HCT116 (cell line): ENCODE data around the gene ARHGAP42. TPM values are rescaled to one million over a fixed set of nuclear protein-coding genes. Genes with fewer than 3 reads are reported as not detected.

ENCODE experiments used
- ATAC-seq: fragments of 200-7000 bp; cut with Tn5 transposase; 2 replicates; pipeline ENCODE4 v1.9.1; 2020; ENCODE audit warnings: mild to moderate bottlenecking, moderate library complexity
- BruUV-seq: library from RNA; stranded (reverse); fragments of 400-500 nt; replicated peaks from 2 replicates; lab custom pipeline; 2021; lab: Mats Ljungman, UMichigan
- CTCF ChIA-PET: fragments of 300-600 bp; sonication (Branson Sonifier 250); formaldehyde crosslinking; loops from one replicate; lab custom pipeline; 2021; ENCODE audit warnings: antibody characterized with exemption; lab: Charles Lee
- POLR2A ChIA-PET: fragments of 300-600, 350-600 bp; sonication (Branson Sonifier 250); formaldehyde crosslinking; loops from one replicate; lab custom pipeline; 2021; ENCODE audit warnings: antibody characterized with exemption; lab: Charles Lee
- RAD21 ChIA-PET, 2 experiments: fragments of 300-600 bp; sonication (Branson Sonifier 250); formaldehyde crosslinking; loops; one replicate each; lab custom pipeline; 2023; ENCODE audit warnings: low total read pairs in 2 of 2; ENCODE audit not compliant: uncharacterized antibody in 2 of 2, unreplicated experiment in 2 of 2, low non-redundant PET in 1 of 2; lab: Charles Lee
- DNase-seq: peaks from one replicate; pipeline ENCODE4 v3.0.0-alpha.2; 2010; ENCODE audit warnings: low read depth, low spot score
- H2AFZ ChIP-seq: fragments of 200-600 bp; shearing (Covaris generic), sonication (generic); 2 replicates; pipeline ENCODE4 v1.6.1; 2017; ENCODE audit warnings: low read depth, mixed run types, mixed read lengths, antibody characterized with exemption, low read length; ENCODE audit not compliant: poor library complexity, severe bottlenecking
- H3K27ac ChIP-seq: 2 replicates; pipeline ENCODE4 v1.5.1; 2012; ENCODE audit warnings: low read depth, low read length
- H3K27me3 ChIP-seq: fragments of 200-600 bp; sonication (generic); 2 replicates; pipeline ENCODE4 v1.6.1; 2016; ENCODE audit warnings: mixed run types, low read length, mixed read lengths; ENCODE audit not compliant: insufficient read depth
- H3K36me3 ChIP-seq, 2 experiments: fragments of 200-500 bp in 1 of 2; fragments of 200-600 bp in 1 of 2; sonication (Bioruptor generic) in 1 of 2; sonication (generic) in 1 of 2; 2 replicates each; pipeline versions ENCODE4 v1.5.1 to v1.6.1; 2014 to 2016; ENCODE audit warnings: low read length in 2 of 2, inconsistent platforms in 1 of 2, mixed read lengths in 1 of 2, mixed run types in 1 of 2; ENCODE audit not compliant: insufficient read depth in 2 of 2, control insufficient read depth in 1 of 2
- H3K4me1 ChIP-seq, 2 experiments: fragments of 200-600 bp in 1 of 2; sonication (generic) in 1 of 2; 2 replicates each; pipeline versions ENCODE4 v1.5.1 to v1.6.1; 2012 to 2017; ENCODE audit warnings: low read length in 2 of 2, inconsistent platforms in 1 of 2, mild to moderate bottlenecking in 1 of 2, mixed read lengths in 1 of 2, mixed run types in 1 of 2, moderate library complexity in 1 of 2; ENCODE audit not compliant: insufficient read depth in 2 of 2, control insufficient read depth in 1 of 2
- H3K4me2 ChIP-seq: fragments of 200-600 bp; sonication (generic); 2 replicates; pipeline ENCODE4 v1.6.1; 2017; ENCODE audit warnings: mixed run types, low read length, mixed read lengths
- H3K4me3 ChIP-seq, 2 experiments: fragments of 200-600 bp in 1 of 2; sonication (generic) in 1 of 2; replicated peaks in 1 of 2; 2 replicates each; pipeline ENCODE4 v1.5.1; 2011 to 2016; ENCODE audit warnings: low read length in 2 of 2, control low read depth in 1 of 2, low read depth in 1 of 2, mild to moderate bottlenecking in 1 of 2, mixed read lengths in 1 of 2, mixed run types in 1 of 2
- H3K79me2 ChIP-seq: fragments of 200-600 bp; sonication (generic); 2 replicates; pipeline ENCODE4 v1.6.1; 2017; ENCODE audit warnings: mild to moderate bottlenecking, mixed run types, low read length, moderate library complexity, mixed read lengths; ENCODE audit not compliant: insufficient read depth
- H3K9ac ChIP-seq: fragments of 200-600 bp; sonication (generic); 2 replicates; pipeline ENCODE4 v1.6.1; 2016; ENCODE audit warnings: low read length, mixed read lengths
- H3K9me2 ChIP-seq: fragments of 200-600 bp; sonication (generic), shearing (Covaris generic); 2 replicates; pipeline ENCODE4 v1.6.1; 2017; ENCODE audit warnings: mixed run types, mild to moderate bottlenecking, moderate library complexity; ENCODE audit not compliant: insufficient read depth
- H3K9me3 ChIP-seq, 2 experiments: fragments of 200-500 bp in 1 of 2; fragments of 200-600 bp in 1 of 2; sonication (Bioruptor generic) in 1 of 2; sonication (generic) in 1 of 2; 2 replicates each; pipeline ENCODE4 v1.6.1; 2014 to 2017; ENCODE audit warnings: low read length in 2 of 2, mixed read lengths in 2 of 2, inconsistent platforms in 1 of 2, low read depth in 1 of 2, mild to moderate bottlenecking in 1 of 2, mixed run types in 1 of 2, moderate library complexity in 1 of 2; ENCODE audit not compliant: control insufficient read depth in 1 of 2, insufficient read depth in 1 of 2
- H4K20me1 ChIP-seq: fragments of 200-600 bp; sonication (generic), shearing (Covaris generic); 2 replicates; pipeline ENCODE4 v1.6.1; 2017; ENCODE audit warnings: mixed run types, mild to moderate bottlenecking, moderate library complexity; ENCODE audit not compliant: insufficient read depth
- CBX3 ChIP-seq: IDR thresholded peaks from 2 replicates; pipeline ENCODE4 v1.6.1; 2012; ENCODE audit warnings: low read depth
- CEBPB ChIP-seq: IDR thresholded peaks from 2 replicates; pipeline ENCODE4 v1.6.1; 2012; ENCODE audit warnings: low read depth
- EZH2 ChIP-seq: fragments of 200-600 bp; sonication (generic); IDR thresholded peaks from 2 replicates; pipeline ENCODE4 v1.6.1; 2017; ENCODE audit warnings: antibody characterized with exemption, mixed run types
- FOSL1 ChIP-seq: IDR thresholded peaks from 2 replicates; pipeline ENCODE4 v1.6.1; 2012; ENCODE audit warnings: low read depth
- JUND ChIP-seq: IDR thresholded peaks from 2 replicates; pipeline ENCODE4 v1.6.1; 2012
- POLR2A ChIP-seq: IDR thresholded peaks from 2 replicates; pipeline ENCODE4 v1.7.0; 2011; ENCODE audit warnings: borderline replicate concordance; ENCODE audit not compliant: insufficient read depth, insufficient read length; ENCODE audit errors: extremely low read depth
- POLR2AphosphoS5 ChIP-seq: IDR thresholded peaks from 2 replicates; pipeline ENCODE4 v1.6.1; 2011; ENCODE audit warnings: mild to moderate bottlenecking, low read depth, low read length, moderate library complexity
- SIN3A ChIP-seq: IDR thresholded peaks from 2 replicates; pipeline ENCODE4 v1.6.1; 2012; ENCODE audit warnings: low read depth
- SRF ChIP-seq: IDR thresholded peaks from 2 replicates; pipeline ENCODE4 v1.6.1; 2012; ENCODE audit warnings: low read depth
- ZFX ChIP-seq: fragments of 450-650 bp; IDR thresholded peaks from 2 replicates; pipeline ENCODE4 v1.6.1; 2017
- ZNF274 ChIP-seq: fragments of 200-500 bp; sonication (Bioruptor generic); IDR thresholded peaks from 2 replicates; pipeline ENCODE4 v1.6.1; 2014; ENCODE audit warnings: mild to moderate bottlenecking, low read depth, low read length, inconsistent platforms
- intact Hi-C: fragments of 100-400 bp; cut with micrococcal nuclease; formaldehyde crosslinking; loops from 2 replicates; pipeline ENCODE4 v1.10.0; 2022
- total RNA-seq: library from RNA; stranded (reverse); gene quantifications from one replicate; pipeline ENCODE4 v1.2.1, GENCODE V29; 2021; ENCODE audit not compliant: unreplicated experiment
- TF ChIP-seq, protein P1 (sequence below): IDR thresholded peaks from 2 replicates; pipeline ENCODE4 v1.6.1; 2012
- TF ChIP-seq, protein P2 (sequence below): IDR thresholded peaks from 2 replicates; pipeline ENCODE4 v1.6.1; 2012; ENCODE audit warnings: low read depth
- TF ChIP-seq, protein P3 (sequence below), 3 experiments: fragments of 200-600 bp in 1 of 3; sonication (generic) in 1 of 3; IDR thresholded peaks in 2 of 3; conservative IDR thresholded peaks in 1 of 3; 2 replicates each; pipeline ENCODE4 v1.5.1; 2012 to 2017; ENCODE audit warnings: low read depth in 2 of 3, low read length in 2 of 3, antibody characterized with exemption in 1 of 3, borderline replicate concordance in 1 of 3, control low read depth in 1 of 3, mild to moderate bottlenecking in 1 of 3, mixed read lengths in 1 of 3, mixed run types in 1 of 3, moderate library complexity in 1 of 3; ENCODE audit not compliant: insufficient read depth in 1 of 3
- TF ChIP-seq, protein P4 (sequence below): IDR thresholded peaks from 2 replicates; pipeline ENCODE4 v1.6.1; 2012

The ARHGAP42 gene
- total RNA-seq, 1 experiment from 2014 or later = 12.3 TPM

DNA sequence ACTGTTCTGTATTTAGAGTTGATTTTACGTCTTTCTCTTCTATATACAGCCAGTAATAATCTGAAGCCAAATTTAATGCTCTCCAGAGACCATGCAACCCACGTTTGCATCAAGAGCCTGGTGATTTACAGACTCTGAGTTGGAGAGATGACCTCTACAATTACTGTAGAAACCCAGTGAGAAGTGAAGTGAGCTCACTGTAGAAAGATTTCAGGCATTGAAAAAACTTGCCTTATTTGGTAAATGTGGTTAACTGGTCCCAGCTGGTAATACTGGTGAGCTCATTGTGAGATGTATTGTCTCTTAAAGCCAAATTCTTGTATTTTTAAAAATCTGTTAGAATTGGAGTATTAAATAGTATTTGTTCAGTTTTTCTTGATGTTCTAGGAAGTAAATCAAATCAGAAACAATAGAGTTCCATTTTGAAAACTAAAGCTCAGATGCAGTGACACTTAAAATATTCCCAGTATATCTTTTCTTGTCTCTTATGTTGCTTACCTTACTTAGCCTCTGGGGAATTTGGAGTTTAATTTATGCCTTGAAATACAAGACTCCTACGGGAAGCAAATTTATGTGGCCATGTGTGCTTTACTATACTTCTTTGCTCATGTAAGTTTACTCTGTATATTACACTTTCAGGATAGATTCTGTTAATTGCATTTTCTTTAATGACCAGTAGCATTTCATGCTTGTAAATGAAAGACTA, 189.9 kb downstream of the ARHGAP42 start:
- no peak overlapping the region for H2AFZ ChIP-seq
- TF ChIP-seq, protein P1, sequence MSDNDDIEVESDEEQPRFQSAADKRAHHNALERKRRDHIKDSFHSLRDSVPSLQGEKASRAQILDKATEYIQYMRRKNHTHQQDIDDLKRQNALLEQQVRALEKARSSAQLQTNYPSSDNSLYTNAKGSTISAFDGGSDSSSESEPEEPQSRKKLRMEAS = no peak
- TF ChIP-seq SRF = peak; percentile 88
- TF ChIP-seq EZH2 = no peak
- TF ChIP-seq, all 23 proteins: peak for 1
- Histone ChIP-seq H4K20me1 (no peaks in the 10 kb centered on the region), H3K27ac (no peak overlapping the region), H3K4me3 (no peak overlapping the region), H3K79me2 (0 out of 2 replicates have a peak, but pooled peaks cover 4% of the 10 kb centered on the region), H3K36me3 (no peaks in the 10 kb centered on the region), H3K9ac (no peak overlapping the region), H3K4me1 (peaks cover 0 to 13% of the 10 kb centered on the region in 2 experiments; a peak in 2 of 4 replicates), H3K4me2 (peak overlapping the region; percentile 32), H3K9me3 (no peaks in the 10 kb centered on the region), H3K27me3 (no peaks in the 10 kb centered on the region), H3K9me2 (no peaks in the 10 kb centered on the region)
- intact Hi-C loops = no loop called here
- BruUV-seq = no TSS peak
- ChIA-PET POLR2A (interaction anchor here (1.2 kb wide), 1 partner anchor 10 kb away, joined by 4 read pairs; no protein-coding TSS in a partner anchor), CTCF (interaction anchor here (0.7 kb wide), 1 partner anchor 15 kb away, joined by 3 read pairs; no protein-coding TSS in a partner anchor), RAD21 (no interaction called here)
- no peak for DNase-seq
- no peak for ATAC-seq

DNA sequence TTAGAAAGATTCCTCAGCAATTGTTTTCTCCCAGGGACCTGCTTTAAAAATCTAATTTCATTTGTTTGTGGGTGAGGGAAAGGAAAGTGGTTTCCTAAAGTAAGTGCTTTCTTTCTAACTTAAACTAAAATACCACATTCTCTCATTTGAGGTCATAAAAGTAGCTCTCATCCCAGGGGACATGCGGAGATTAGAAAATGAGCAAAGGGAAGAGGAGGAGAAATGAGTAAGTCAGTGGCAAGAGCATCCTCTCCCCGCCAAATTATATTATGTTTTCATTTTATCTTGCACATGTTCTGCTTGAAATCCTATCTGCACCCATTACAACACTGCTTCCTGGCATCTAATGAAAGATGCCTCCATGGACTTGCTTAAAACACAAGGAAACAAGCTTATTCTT, 191.4 kb downstream of the ARHGAP42 start:
- ATAC-seq (no peak), DNase-seq (no peak)
- Histone ChIP-seq H3K9me2 (no peaks in the 10 kb centered on the region), H3K9me3 (no peaks in the 10 kb centered on the region), H3K27me3 (no peaks in the 10 kb centered on the region), H2AFZ (no peak overlapping the region), H3K4me3 (no peak overlapping the region), H3K9ac (no peak overlapping the region), H3K4me2 (no peak overlapping the region), H3K27ac (no peak overlapping the region), H3K4me1 (peaks cover 0 to 13% of the 10 kb centered on the region in 2 experiments; a peak in 2 of 4 replicates), H4K20me1 (no peaks in the 10 kb centered on the region), H3K79me2 (0 out of 2 replicates have a peak, but pooled peaks cover 5% of the 10 kb centered on the region), H3K36me3 (no peaks in the 10 kb centered on the region)
- RAD21 ChIA-PET = no interaction called here
- POLR2A ChIA-PET = no interaction called here
- intact Hi-C loops = no loop called here
- BruUV-seq = no TSS peak
- CTCF ChIA-PET = no interaction called here
- no peak for TF ChIP-seq JUND
- TF ChIP-seq ZNF274 = no peak
- TF ChIP-seq SIN3A = no peak
- no peak for TF ChIP-seq FOSL1
- TF ChIP-seq CEBPB = no peak
- TF ChIP-seq, protein P2, sequence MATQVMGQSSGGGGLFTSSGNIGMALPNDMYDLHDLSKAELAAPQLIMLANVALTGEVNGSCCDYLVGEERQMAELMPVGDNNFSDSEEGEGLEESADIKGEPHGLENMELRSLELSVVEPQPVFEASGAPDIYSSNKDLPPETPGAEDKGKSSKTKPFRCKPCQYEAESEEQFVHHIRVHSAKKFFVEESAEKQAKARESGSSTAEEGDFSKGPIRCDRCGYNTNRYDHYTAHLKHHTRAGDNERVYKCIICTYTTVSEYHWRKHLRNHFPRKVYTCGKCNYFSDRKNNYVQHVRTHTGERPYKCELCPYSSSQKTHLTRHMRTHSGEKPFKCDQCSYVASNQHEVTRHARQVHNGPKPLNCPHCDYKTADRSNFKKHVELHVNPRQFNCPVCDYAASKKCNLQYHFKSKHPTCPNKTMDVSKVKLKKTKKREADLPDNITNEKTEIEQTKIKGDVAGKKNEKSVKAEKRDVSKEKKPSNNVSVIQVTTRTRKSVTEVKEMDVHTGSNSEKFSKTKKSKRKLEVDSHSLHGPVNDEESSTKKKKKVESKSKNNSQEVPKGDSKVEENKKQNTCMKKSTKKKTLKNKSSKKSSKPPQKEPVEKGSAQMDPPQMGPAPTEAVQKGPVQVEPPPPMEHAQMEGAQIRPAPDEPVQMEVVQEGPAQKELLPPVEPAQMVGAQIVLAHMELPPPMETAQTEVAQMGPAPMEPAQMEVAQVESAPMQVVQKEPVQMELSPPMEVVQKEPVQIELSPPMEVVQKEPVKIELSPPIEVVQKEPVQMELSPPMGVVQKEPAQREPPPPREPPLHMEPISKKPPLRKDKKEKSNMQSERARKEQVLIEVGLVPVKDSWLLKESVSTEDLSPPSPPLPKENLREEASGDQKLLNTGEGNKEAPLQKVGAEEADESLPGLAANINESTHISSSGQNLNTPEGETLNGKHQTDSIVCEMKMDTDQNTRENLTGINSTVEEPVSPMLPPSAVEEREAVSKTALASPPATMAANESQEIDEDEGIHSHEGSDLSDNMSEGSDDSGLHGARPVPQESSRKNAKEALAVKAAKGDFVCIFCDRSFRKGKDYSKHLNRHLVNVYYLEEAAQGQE = no peak
- TF ChIP-seq, protein P3, sequence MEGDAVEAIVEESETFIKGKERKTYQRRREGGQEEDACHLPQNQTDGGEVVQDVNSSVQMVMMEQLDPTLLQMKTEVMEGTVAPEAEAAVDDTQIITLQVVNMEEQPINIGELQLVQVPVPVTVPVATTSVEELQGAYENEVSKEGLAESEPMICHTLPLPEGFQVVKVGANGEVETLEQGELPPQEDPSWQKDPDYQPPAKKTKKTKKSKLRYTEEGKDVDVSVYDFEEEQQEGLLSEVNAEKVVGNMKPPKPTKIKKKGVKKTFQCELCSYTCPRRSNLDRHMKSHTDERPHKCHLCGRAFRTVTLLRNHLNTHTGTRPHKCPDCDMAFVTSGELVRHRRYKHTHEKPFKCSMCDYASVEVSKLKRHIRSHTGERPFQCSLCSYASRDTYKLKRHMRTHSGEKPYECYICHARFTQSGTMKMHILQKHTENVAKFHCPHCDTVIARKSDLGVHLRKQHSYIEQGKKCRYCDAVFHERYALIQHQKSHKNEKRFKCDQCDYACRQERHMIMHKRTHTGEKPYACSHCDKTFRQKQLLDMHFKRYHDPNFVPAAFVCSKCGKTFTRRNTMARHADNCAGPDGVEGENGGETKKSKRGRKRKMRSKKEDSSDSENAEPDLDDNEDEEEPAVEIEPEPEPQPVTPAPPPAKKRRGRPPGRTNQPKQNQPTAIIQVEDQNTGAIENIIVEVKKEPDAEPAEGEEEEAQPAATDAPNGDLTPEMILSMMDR (IDR thresholded peaks at IDR 0.05 in 2 of 3, conservative IDR thresholded peaks at IDR 0.05 in 1 of 3; ENCODE audit: borderline replicate concordance in 1 of 3, insufficient read depth in 1 of 3, low read depth in 2 of 3, low read length in 2 of 3) = no peak
- TF ChIP-seq, protein P4, sequence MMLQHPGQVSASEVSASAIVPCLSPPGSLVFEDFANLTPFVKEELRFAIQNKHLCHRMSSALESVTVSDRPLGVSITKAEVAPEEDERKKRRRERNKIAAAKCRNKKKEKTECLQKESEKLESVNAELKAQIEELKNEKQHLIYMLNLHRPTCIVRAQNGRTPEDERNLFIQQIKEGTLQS = no peak
- TF ChIP-seq POLR2AphosphoS5 = no peak
- TF ChIP-seq POLR2A = no peak
- TF ChIP-seq CBX3 = no peak
- no peak for TF ChIP-seq ZFX
- no peak for TF ChIP-seq EZH2
